GM12872 (cell line): Measurements from ENCODE around the gene METTL6.

Source experiments
- TF ChIP-seq, protein P1 (sequence below): IDR thresholded peaks from 3 replicates; pipeline ENCODE4 v1.5.1; 2011; ENCODE audit warnings: low read depth, mild to moderate bottlenecking, low read length, moderate library complexity; ENCODE audit not compliant: insufficient read depth

The METTL6 gene

DNA sequence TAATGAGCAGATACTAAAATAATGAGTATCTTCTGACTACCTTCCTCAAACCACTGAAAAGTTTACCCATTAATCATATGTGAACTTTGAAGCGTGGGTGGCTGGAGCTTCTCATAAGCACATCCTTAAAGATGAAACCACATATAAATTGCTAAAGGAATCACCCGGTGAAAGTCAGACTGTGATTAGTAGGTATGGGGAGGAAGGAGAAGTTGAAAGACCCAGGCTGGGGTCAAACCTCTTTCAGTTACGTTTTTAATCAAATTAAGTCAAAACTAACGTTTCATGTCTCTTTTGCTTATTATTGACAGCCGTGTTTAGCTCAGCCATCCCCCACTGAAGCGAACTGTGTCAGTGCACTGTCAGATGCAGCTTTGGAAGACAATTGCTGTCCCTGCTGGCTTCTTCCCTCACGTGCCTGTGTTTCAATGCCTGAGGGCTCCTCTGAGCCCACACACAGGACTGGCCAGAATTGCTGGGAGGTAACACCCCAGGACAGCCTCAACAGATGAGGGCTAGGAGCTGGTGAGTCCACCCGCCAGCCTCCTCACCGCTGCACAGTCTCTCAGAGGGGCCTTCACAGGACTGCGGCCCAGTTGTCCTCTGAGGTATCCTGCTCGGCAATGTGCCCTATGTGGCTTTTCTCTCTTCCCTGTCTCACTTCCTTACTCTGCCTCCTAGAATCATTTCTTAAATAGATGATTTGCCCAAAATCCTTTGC lies 65.7 kb downstream of the METTL6 start:
- TF ChIP-seq, protein P1, sequence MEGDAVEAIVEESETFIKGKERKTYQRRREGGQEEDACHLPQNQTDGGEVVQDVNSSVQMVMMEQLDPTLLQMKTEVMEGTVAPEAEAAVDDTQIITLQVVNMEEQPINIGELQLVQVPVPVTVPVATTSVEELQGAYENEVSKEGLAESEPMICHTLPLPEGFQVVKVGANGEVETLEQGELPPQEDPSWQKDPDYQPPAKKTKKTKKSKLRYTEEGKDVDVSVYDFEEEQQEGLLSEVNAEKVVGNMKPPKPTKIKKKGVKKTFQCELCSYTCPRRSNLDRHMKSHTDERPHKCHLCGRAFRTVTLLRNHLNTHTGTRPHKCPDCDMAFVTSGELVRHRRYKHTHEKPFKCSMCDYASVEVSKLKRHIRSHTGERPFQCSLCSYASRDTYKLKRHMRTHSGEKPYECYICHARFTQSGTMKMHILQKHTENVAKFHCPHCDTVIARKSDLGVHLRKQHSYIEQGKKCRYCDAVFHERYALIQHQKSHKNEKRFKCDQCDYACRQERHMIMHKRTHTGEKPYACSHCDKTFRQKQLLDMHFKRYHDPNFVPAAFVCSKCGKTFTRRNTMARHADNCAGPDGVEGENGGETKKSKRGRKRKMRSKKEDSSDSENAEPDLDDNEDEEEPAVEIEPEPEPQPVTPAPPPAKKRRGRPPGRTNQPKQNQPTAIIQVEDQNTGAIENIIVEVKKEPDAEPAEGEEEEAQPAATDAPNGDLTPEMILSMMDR = no peak

DNA sequence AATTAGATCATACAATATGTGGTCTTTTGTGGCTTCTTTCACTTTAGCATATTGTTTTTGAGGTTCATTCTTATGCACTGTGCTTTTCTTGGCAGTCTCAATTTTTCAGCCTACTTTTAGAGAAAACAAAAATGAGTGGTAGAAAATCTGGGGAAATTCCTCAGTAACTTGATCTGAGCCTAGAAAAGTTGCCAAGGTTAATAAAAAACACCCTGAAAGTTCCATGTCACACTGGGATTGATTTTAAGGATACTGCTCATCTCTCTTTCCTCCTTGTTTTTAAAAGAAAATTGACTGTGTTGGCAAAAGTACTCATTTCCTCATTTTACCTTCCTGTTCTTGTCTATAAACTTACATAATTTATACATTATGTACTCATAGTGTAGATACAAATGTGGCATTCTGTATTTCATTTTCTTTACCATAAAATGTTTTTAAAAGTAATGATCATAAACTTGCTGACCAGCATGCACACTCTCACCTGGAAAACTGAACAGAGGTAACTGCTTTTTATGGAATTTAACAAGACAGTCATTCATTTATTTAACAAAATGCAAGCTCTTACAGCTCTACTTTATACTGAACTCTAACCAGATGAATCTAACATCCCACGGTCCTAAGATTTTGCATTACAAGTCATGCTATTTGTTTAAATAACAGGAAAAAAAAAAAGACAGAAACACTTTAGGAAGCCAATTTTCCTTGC lies 66.4 kb downstream of the METTL6 start:
- TF ChIP-seq, protein P1 = no peak
